ENCODE measurements around the gene KRT7. TPM values are rescaled to one million over a fixed set of nuclear protein-coding genes. Genes with fewer than 3 reads are reported as not detected.
A peak's percentile ranks its signal among the peaks of the same experiment; 100 is the strongest.

Gene KRT7
- total and polyA plus RNA-seq, 8 donors: 15.2 to 1,968 (median 28.2) TPM

GRCh38 chr12:52189376-52190174, 43.5 kb upstream of the KRT7 start:
- Histone ChIP-seq H3K36me3 (no peaks in the 10 kb centered on the region), H3K4me1 (peaks cover 27 to 95% of the 10 kb centered on the region in 2 donors), H3K27me3 (no peaks in the 10 kb centered on the region), H3K4me3 (peak overlapping the region in 1 of 2 donors; percentile 28), H3K9me3 (no peaks in the 10 kb centered on the region), H3K27ac (no peak overlapping the region)
- intact Hi-C loops (cut with DNase I): no loop called here
- ATAC-seq: no peak
- DNase-seq: no peak
- TF ChIP-seq, protein P1, sequence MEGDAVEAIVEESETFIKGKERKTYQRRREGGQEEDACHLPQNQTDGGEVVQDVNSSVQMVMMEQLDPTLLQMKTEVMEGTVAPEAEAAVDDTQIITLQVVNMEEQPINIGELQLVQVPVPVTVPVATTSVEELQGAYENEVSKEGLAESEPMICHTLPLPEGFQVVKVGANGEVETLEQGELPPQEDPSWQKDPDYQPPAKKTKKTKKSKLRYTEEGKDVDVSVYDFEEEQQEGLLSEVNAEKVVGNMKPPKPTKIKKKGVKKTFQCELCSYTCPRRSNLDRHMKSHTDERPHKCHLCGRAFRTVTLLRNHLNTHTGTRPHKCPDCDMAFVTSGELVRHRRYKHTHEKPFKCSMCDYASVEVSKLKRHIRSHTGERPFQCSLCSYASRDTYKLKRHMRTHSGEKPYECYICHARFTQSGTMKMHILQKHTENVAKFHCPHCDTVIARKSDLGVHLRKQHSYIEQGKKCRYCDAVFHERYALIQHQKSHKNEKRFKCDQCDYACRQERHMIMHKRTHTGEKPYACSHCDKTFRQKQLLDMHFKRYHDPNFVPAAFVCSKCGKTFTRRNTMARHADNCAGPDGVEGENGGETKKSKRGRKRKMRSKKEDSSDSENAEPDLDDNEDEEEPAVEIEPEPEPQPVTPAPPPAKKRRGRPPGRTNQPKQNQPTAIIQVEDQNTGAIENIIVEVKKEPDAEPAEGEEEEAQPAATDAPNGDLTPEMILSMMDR (IDR thresholded peaks at IDR 0.05): no peak

DNA sequence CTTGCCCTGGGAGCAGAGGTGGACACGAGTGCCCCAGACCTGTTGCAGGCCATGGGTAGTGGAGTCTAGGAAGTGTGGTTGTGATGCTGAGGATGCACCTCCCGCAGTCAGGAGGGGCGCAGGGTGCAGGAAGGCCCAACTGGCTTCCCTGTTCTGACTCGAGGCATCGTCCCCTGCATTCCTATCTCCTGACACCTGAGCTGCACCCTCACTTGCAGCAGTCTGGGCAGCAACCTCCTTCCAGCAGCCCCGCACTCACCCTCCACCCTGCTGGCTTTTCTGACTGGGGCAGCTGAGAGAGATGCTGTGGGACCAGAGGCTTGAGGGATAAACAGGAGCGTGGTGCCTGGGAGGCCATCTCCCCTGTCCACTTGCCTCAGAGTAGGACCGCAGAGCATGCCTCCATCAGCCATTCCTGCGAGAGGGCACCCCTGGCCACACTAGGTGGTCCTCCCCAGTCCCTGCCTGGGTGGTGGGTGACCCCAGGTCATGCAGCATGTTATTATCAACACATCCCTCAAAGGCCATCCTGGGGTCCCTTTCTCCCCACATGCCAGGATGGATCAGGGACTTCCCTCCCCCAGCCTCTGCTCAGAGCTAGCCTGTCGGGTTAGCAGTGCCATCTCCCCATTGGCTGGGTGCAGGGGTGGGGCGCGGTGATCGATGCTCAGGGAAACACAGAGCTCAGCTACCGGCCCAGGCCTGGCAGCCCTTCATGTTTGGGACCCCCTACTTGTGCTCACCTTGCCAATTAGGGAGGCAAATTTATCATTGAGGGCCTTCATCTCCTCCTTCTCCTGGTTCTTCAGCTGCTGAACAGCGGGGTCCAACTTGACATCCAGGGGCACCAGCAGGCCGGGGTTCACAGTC, 41.9 kb upstream of the KRT7 start:
- Histone ChIP-seq H3K27ac (peak overlapping the region; percentile 61 to 73), H3K36me3 (no peaks in the 10 kb centered on the region), H3K9me3 (no peaks in the 10 kb centered on the region), H3K27me3 (no peaks in the 10 kb centered on the region), H3K4me1 (peaks cover 27 to 91% of the 10 kb centered on the region in 2 donors), H3K4me3 (peak overlapping the region in 1 of 2 donors; percentile 28)
- intact Hi-C loops (cut with DNase I): no loop called here
- no peak for DNase-seq
- no peak for ATAC-seq
- TF ChIP-seq, protein P1 (IDR thresholded peaks at IDR 0.05): no peak

DNA sequence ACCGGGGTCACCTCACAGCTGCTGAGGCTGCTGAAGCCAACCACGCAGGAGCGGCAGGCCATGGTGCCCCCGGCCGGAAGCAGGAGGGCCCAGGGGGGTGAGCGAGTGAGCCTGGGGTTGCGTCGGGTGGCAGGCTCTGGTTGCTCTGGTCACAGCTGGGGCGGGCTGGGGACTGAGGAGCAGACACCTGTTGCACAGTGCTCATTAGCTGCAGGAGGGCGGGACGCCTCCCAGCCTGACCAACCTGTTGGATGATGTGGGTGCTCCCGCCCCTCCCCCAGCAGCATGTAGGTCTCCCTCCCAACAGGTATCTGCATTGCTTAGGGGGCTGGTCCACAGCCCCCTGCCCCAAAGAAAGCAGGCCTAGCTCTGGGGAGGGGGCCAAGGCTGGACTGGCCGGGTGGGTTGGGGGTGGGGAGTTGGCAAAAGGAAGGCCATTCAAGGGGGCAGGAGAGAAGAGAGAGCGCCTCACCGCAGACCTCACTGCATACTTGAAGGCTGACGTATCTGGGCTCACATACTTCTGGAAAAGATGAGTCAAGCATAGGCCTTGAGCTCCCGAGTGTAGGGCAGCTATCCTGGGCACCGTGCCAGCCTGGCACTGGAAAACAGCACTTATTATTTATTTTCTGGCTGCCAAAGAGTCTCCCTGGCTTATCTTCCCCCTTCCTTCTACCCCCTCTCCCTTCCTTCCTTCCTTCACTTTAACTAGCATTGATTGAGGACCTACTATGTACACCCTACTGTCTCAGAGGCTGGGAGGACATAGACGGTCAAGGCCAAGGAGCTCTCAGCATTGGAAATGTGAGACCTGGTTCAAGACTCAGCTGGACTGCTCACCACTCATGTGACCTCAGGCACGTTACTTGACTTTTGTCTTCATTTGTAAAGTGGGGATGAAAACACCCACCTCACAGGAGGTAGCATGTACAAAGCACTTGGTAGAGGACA, 40.9 kb upstream of the KRT7 start, which contains the start of gene KRT80:
Gene KRT80, minus strand, starts transcription at position 174 of the 951 bp plus-strand sequence. Its CDS starts 112 bp downstream, at position 62.
- Histone ChIP-seq H3K4me3 (peak within 1 kb of the TSS in 1 of 2 donors; percentile 28), H3K27ac (peak within 1 kb of the TSS; percentile 61 to 73), H3K36me3 (no peaks in the 10 kb centered on the region), H3K27me3 (no peaks in the 10 kb centered on the region), H3K9me3 (no peaks in the 10 kb centered on the region), H3K4me1 (peaks cover 19 to 85% of the 10 kb centered on the region in 2 donors)
- intact Hi-C loops (cut with DNase I): no loop called here
- TF ChIP-seq, protein P1 (IDR thresholded peaks at IDR 0.05): no peak
- DNase-seq (peak; percentile 31 to 92 (median 87)), ATAC-seq (peak; percentile 82)

DNA sequence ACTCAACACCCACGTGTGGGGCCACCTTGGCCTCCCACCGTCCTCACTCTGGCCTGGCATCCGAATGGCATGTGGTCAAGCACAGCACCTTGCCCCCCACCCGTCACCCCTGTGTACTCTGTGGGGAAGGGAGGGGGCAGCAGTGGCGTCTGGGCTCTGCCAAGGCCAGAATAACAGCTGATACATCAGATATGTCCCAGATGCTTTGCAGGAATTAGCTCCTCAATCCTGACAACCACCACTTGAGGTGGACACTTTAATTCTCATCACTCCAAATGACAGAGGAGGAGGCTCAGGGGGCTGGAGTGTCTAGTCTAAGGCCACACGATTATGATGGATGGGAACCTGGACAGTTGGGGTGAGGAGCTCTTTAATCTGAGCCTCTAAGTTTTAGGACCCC, 39.5 kb upstream of the KRT7 start:
- TF ChIP-seq, protein P1 (IDR thresholded peaks at IDR 0.05): no peak
- no peak overlapping the region for H3K4me3 ChIP-seq
- no peak for DNase-seq
- no peaks in the 10 kb centered on the region for H3K9me3 ChIP-seq
- H3K36me3 ChIP-seq: no peaks in the 10 kb centered on the region
- ATAC-seq: no peak
- H3K27me3 ChIP-seq: no peaks in the 10 kb centered on the region
- peaks cover 26 to 85% of the 10 kb centered on the region in 2 donors for H3K4me1 ChIP-seq
- H3K27ac ChIP-seq: peak overlapping the region; percentile 61 to 73
- intact Hi-C loops (cut with DNase I): no loop called here

All from left lung (tissue), 10 donors.